GM12878 (cell line): ENCODE measurements around the gene ATXN1. TPM values are rescaled to one million over a fixed set of nuclear protein-coding genes. Genes with fewer than 3 reads are reported as not detected.

Experiments
- ATAC-seq: fragments of 200-7000 bp; cut with Tn5 transposase; 3 replicates; pipeline ENCODE4 v1.9.1; 2020; ENCODE audit warnings: mild to moderate bottlenecking, moderate library complexity
- BruUV-seq: library from RNA; stranded (reverse); fragments of 400-500 nt; replicated peaks from 2 replicates; lab custom pipeline; 2021; lab: Mats Ljungman, UMichigan
- CTCF ChIA-PET: fragments of 300-600 bp; sonication (Branson Sonifier 250); formaldehyde crosslinking; extraction: SDS; loops from one replicate; lab custom pipeline; 2021; ENCODE audit warnings: inconsistent platforms; lab: Yijun Ruan, JAX
- POLR2A ChIA-PET: fragments of 350-600 bp; formaldehyde crosslinking; extraction: SDS; loops from one replicate; lab custom pipeline; 2021; ENCODE audit warnings: inconsistent platforms; lab: Charles Lee
- RAD21 ChIA-PET: fragments of 300-600 bp; sonication (Branson Sonifier 250); formaldehyde crosslinking; loops from one replicate; lab custom pipeline; 2023; ENCODE audit warnings: antibody characterized with exemption; ENCODE audit not compliant: unreplicated experiment; lab: Charles Lee
- SMC1A ChIA-PET: fragments of 300-600 bp; sonication (Branson Sonifier 250); formaldehyde crosslinking; loops from one replicate; lab custom pipeline; 2023; ENCODE audit not compliant: unreplicated experiment, uncharacterized antibody; lab: Charles Lee
- DNase-seq: peaks from one replicate; pipeline ENCODE4 v3.0.0-alpha.2; 2011; ENCODE audit warnings: low read depth, low spot score
- FAIRE-seq: peaks from 3 replicates; lab custom pipeline; 2011; peaks lifted over from hg19 to GRCh38; lab: Jason Lieb, UNC
- H2AFZ ChIP-seq: 2 replicates; pipeline ENCODE4 v1.6.0; 2011; ENCODE audit warnings: low read depth, low read length, control low read depth; ENCODE audit not compliant: control insufficient read depth
- H3K27ac ChIP-seq: 2 replicates; pipeline ENCODE4 v1.5.1; 2011; ENCODE audit warnings: control low read depth; ENCODE audit not compliant: control insufficient read depth, insufficient read depth
- H3K27me3 ChIP-seq, 2 experiments: replicated peaks in 1 of 2; 2 replicates each; pipeline versions ENCODE4 v1.6.0 to v1.6.1; 2011; ENCODE audit warnings: low read length in 1 of 2; ENCODE audit not compliant: control insufficient read depth in 2 of 2, insufficient read depth in 2 of 2
- H3K36me3 ChIP-seq, 2 experiments: 2 replicates each; pipeline ENCODE4 v1.5.1; 2011; ENCODE audit warnings: low read length in 1 of 2; ENCODE audit not compliant: control insufficient read depth in 2 of 2, insufficient read depth in 2 of 2
- H3K4me1 ChIP-seq: 2 replicates; pipeline ENCODE4 v1.6.1; 2011; ENCODE audit warnings: mild to moderate bottlenecking, low read length, moderate library complexity, mixed read lengths; ENCODE audit not compliant: control insufficient read depth, insufficient read depth
- H3K4me2 ChIP-seq: 2 replicates; pipeline ENCODE4 v1.6.0; 2011; ENCODE audit warnings: control low read depth; ENCODE audit not compliant: control insufficient read depth, insufficient read depth
- H3K4me3 ChIP-seq: fragments of 200-600 bp; sonication (generic); 2 replicates; pipeline ENCODE4 v1.5.1; 2016
- H3K79me2 ChIP-seq: 2 replicates; pipeline ENCODE4 v1.6.0; 2011; ENCODE audit warnings: low read length; ENCODE audit not compliant: control insufficient read depth, insufficient read depth
- H3K9ac ChIP-seq: 2 replicates; pipeline ENCODE4 v1.8.0; 2011; ENCODE audit warnings: low read length, control low read depth, mixed read lengths; ENCODE audit not compliant: control insufficient read depth, insufficient read depth
- H3K9me3 ChIP-seq: replicated peaks from 3 replicates; pipeline ENCODE4 v1.5.1; 2011; ENCODE audit warnings: mild to moderate bottlenecking, low read length; ENCODE audit not compliant: control insufficient read depth, insufficient read depth
- H4K20me1 ChIP-seq: 2 replicates; pipeline ENCODE4 v1.6.0; 2011; ENCODE audit not compliant: control insufficient read depth, insufficient read depth
- CBX5 ChIP-seq: sonication (generic); IDR thresholded peaks from 2 replicates; pipeline ENCODE4 v1.6.1; 2016; ENCODE audit warnings: low read depth, moderate library complexity, mild to moderate bottlenecking, inconsistent platforms
- CHD2 ChIP-seq: IDR thresholded peaks from 2 replicates; pipeline ENCODE4 v1.6.1; 2011; ENCODE audit warnings: low read depth, low read length, improper control_type of control experiment, borderline replicate concordance
- CREB1 ChIP-seq: IDR thresholded peaks from 2 replicates; pipeline ENCODE4 v1.6.1; 2012; ENCODE audit warnings: low read depth, mild to moderate bottlenecking, inconsistent platforms
- CREM ChIP-seq: IDR thresholded peaks from 2 replicates; pipeline ENCODE4 v1.6.1; 2014; ENCODE audit warnings: antibody characterized with exemption, low read depth
- DPF2 ChIP-seq: fragments of 450-650 bp; IDR thresholded peaks from 2 replicates; pipeline ENCODE4 v1.6.1; 2017; ENCODE audit warnings: mild to moderate bottlenecking
- E2F8 ChIP-seq: fragments of 450-650 bp; IDR thresholded peaks from 2 replicates; pipeline ENCODE4 v1.6.1; 2018; ENCODE audit warnings: mild to moderate bottlenecking, low read depth, moderate library complexity; ENCODE audit not compliant: partially characterized antibody
- HDAC6 ChIP-seq: fragments of 200-600 bp; sonication (generic); IDR thresholded peaks from one replicate; pipeline ENCODE4 v1.8.0; 2017; ENCODE audit warnings: antibody characterized with exemption; ENCODE audit not compliant: unreplicated experiment
- MEF2B ChIP-seq: fragments of 450-650 bp; IDR thresholded peaks from 2 replicates; pipeline ENCODE4 v1.6.1; 2018; ENCODE audit warnings: mild to moderate bottlenecking, moderate library complexity; ENCODE audit not compliant: partially characterized antibody, poor library complexity, severe bottlenecking
- NFYB ChIP-seq: IDR thresholded peaks from 2 replicates; pipeline ENCODE4 v1.6.1; 2011; ENCODE audit warnings: low read depth, mild to moderate bottlenecking, low read length, improper control_type of control experiment, moderate library complexity; ENCODE audit not compliant: insufficient read depth
- NKRF ChIP-seq: fragments of 450-650 bp; conservative IDR thresholded peaks from 2 replicates; pipeline ENCODE4 v1.6.1; 2017; ENCODE audit warnings: mild to moderate bottlenecking, moderate library complexity
- RBBP5 ChIP-seq: fragments of 200-600 bp; sonication (generic); conservative IDR thresholded peaks from 2 replicates; pipeline ENCODE4 v1.6.1; 2016
- RELB ChIP-seq: fragments of 450-650 bp; IDR thresholded peaks from 2 replicates; pipeline ENCODE4 v1.6.1; 2017; ENCODE audit warnings: low read depth, mild to moderate bottlenecking, moderate library complexity
- SIX5 ChIP-seq: IDR thresholded peaks from 2 replicates; pipeline ENCODE4 v1.6.1; 2011; ENCODE audit warnings: mild to moderate bottlenecking, low read depth, low read length, moderate library complexity; ENCODE audit not compliant: severe bottlenecking
- SMC3 ChIP-seq: IDR thresholded peaks from 2 replicates; pipeline ENCODE4 v1.6.1; 2011; ENCODE audit warnings: low read length, improper control_type of control experiment, borderline replicate concordance
- SP1 ChIP-seq: IDR thresholded peaks from one replicate; pipeline ENCODE4 v1.6.1; 2011; ENCODE audit warnings: low read depth, low read length
- ZBED1 ChIP-seq: IDR thresholded peaks from 2 replicates; pipeline ENCODE4 v1.6.1; 2016; ENCODE audit warnings: borderline replicate concordance
- ZNF207 ChIP-seq: fragments of 450-650 bp; IDR thresholded peaks from 2 replicates; pipeline ENCODE4 v1.6.1; 2014; ENCODE audit warnings: antibody characterized with exemption, mild to moderate bottlenecking, borderline replicate concordance
- WGBS: methylation state at CpG from one replicate; pipeline ENCODE4 v1.1.6; 2016; ENCODE audit warnings: low lambda C conversion rate; ENCODE audit not compliant: insufficient replicate concordance, insufficient coverage; ENCODE audit errors: missing lambda C conversion rate; 5-methylcytosine and 5-hydroxymethylcytosine counted together
- in situ Hi-C: fragments of 300-500 bp; cut with MboI; formaldehyde crosslinking; loops from 9 replicates; pipeline ENCODE4 v1.14.3; 2018; ENCODE audit warnings: mixed read lengths
- intact Hi-C: fragments of 100-400 bp; cut with micrococcal nuclease; formaldehyde crosslinking; loops from one replicate; pipeline ENCODE4 v1.14.2; 2022; ENCODE audit not compliant: unreplicated experiment
- polyA plus RNA-seq, 11 experiments: library from polyadenylated mRNA; depleted of rRNA in 4 of 11; unstranded in 6 of 11; stranded (reverse) in 5 of 11; fragments of >200 nt; fragmentation: Nextera tagmentation in 4 of 11; fragmentation: Illumina TruSeq in 1 of 11; extraction: Ambion mirVana in 4 of 11; extraction: Trizol in 1 of 11; gene quantifications; 1 replicate in 1 of 11; 2 replicates in 10 of 11; pipeline versions ENCODE4 v1.2.1 to v1.2.3, GENCODE V29; 2011 to 2016; ENCODE audit warnings: inconsistent platforms in 2 of 11, missing spikeins in 2 of 11, low read depth in 1 of 11
- total RNA-seq, 4 experiments: library from RNA; depleted of rRNA in 3 of 4; stranded (reverse); fragments of >200 nt in 3 of 4; fragmentation: Illumina TruSeq in 1 of 4; extraction: Trizol in 1 of 4; gene quantifications; 2 replicates each; pipeline versions ENCODE4 v1.2.1 to v1.2.3, GENCODE V29; 2013 to 2021

ATXN1 gene
- total and polyA plus RNA-seq, 10 of the 15 experiments (the other 5 are each of a cell fraction or from before 2014, with no cell fraction given) = 12.2 to 51.2 (median 20.5) TPM

- no peak overlapping the region for H3K4me2 ChIP-seq
- no peak for ATAC-seq
- H3K4me3 ChIP-seq = no peak overlapping the region
- no peaks in the 10 kb centered on the region for H3K9me3 ChIP-seq
- intact Hi-C loops = no loop called here
- RAD21 ChIA-PET = no interaction called here
- H3K4me1 ChIP-seq = no peaks in the 10 kb centered on the region
- BruUV-seq = no TSS peak
- H3K9ac ChIP-seq = no peak overlapping the region
- H2AFZ ChIP-seq = no peak overlapping the region
- CTCF ChIA-PET = interaction anchor here (1.2 kb wide), 1 partner anchor 30 kb away, joined by 4 read pairs; no protein-coding TSS in a partner anchor
- no peaks in the 10 kb centered on the region; a peak in 1 of 4 replicates for H3K27me3 ChIP-seq
- no peak overlapping the region for H3K27ac ChIP-seq
- no peak for DNase-seq
- 37% methylated on average over 2 of the region's 2 CpGs for WGBS
- H3K79me2 ChIP-seq = no peaks in the 10 kb centered on the region
- FAIRE-seq = no peak
- H4K20me1 ChIP-seq = no peaks in the 10 kb centered on the region
- H3K36me3 ChIP-seq = no peaks in the 10 kb centered on the region
- POLR2A ChIA-PET = no interaction called here
- TF ChIP-seq CHD2 = no peak
- no peak for TF ChIP-seq NKRF
- TF ChIP-seq RBBP5 = no peak
- no peak for TF ChIP-seq SP1
- no peak for TF ChIP-seq MEF2B
- no peak for TF ChIP-seq CREM
- no peak for TF ChIP-seq SIX5
- no peak for TF ChIP-seq ZBED1
- no peak for TF ChIP-seq ZNF207
- no peak for TF ChIP-seq DPF2
- TF ChIP-seq NFYB = no peak
- no peak for TF ChIP-seq SMC3
- no peak for TF ChIP-seq CBX5
- no peak for TF ChIP-seq RELB
- TF ChIP-seq HDAC6 = no peak
- no peak for TF ChIP-seq E2F8
- no peak for TF ChIP-seq CREB1
- in situ Hi-C loops = no loop called here
- SMC1A ChIA-PET = interaction anchor here (0.8 to 1.1 kb wide), 2 partner anchors 507 to 830 kb away, joined by 3 read pairs; no protein-coding TSS in a partner anchor
Measured at GRCh38 chr6:16256781-16257180, 504.5 kb downstream of the ATXN1 start.
